Midbrain (tissue), 1 donor: ENCODE measurements around the gene LRP6.
"Not testable (repeated sequence)": the region's sequence is repeated elsewhere in the genome, so short reads cannot be mapped to it uniquely, and the experiment has no call there.

Experiments used
- DNase-seq: peaks from one replicate; lab custom pipeline; 2025; lab: John Stamatoyannopoulos, UW

The LRP6 gene

GRCh38 chr12:12265571-12266388, 1.1 kb downstream of the LRP6 start:
- DNase-seq: peak; percentile 59

- no peak for DNase-seq
These were observed 1.8 kb downstream of the LRP6 start for GRCh38 chr12:12265035-12265434.

GRCh38 chr12:12263909-12264308, 2.9 kb downstream of the LRP6 start:
- no peak for DNase-seq

GRCh38 chr12:12256291-12256757, 10.5 kb downstream of the LRP6 start:
- DNase-seq: not testable (repeated sequence)

- DNase-seq: no peak
These were observed 12.3 kb downstream of the LRP6 start for GRCh38 chr12:12254553-12254952.

- DNase-seq: no peak
These were observed 17.4 kb downstream of the LRP6 start for GRCh38 chr12:12249216-12250050.

GRCh38 chr12:12247584-12247983, 19.3 kb downstream of the LRP6 start:
- no peak for DNase-seq

- peak; percentile 76 for DNase-seq
These were observed 22.5 kb downstream of the LRP6 start for GRCh38 chr12:12244341-12244740.

- peak; percentile 88 for DNase-seq
These were observed 26.0 kb downstream of the LRP6 start for GRCh38 chr12:12240662-12241340.

GRCh38 chr12:12239127-12239526, 27.7 kb downstream of the LRP6 start:
- no peak for DNase-seq

- no peak for DNase-seq
These were observed 28.2 kb downstream of the LRP6 start for GRCh38 chr12:12238605-12239004.

GRCh38 chr12:12236896-12237295, 29.9 kb downstream of the LRP6 start:
- no peak for DNase-seq

GRCh38 chr12:12230275-12230674, 36.6 kb downstream of the LRP6 start:
- no peak for DNase-seq

GRCh38 chr12:12229556-12230092, 37.2 kb downstream of the LRP6 start:
- DNase-seq: no peak

GRCh38 chr12:12228402-12228801, 38.4 kb downstream of the LRP6 start:
- DNase-seq: no peak

- no peak for DNase-seq
These were observed 40.7 kb downstream of the LRP6 start for GRCh38 chr12:12226187-12226586.

GRCh38 chr12:12224240-12224940, 42.5 kb downstream of the LRP6 start:
- DNase-seq: no peak

- DNase-seq: no peak
These were observed 45.3 kb downstream of the LRP6 start for GRCh38 chr12:12221560-12221959.

GRCh38 chr12:12219664-12220063, 47.2 kb downstream of the LRP6 start:
- no peak for DNase-seq

- no peak for DNase-seq
These were observed 49.9 kb downstream of the LRP6 start for GRCh38 chr12:12217018-12217359.

- DNase-seq: no peak
These were observed 50.4 kb downstream of the LRP6 start for GRCh38 chr12:12216349-12217017.
